Neuronal stem cell (in vitro differentiated cells): Measurements from ENCODE around the gene DCUN1D4.

Experiments used
- DNase-seq: peaks from one replicate; pipeline ENCODE4 v3.0.0-alpha.2; 2013; ENCODE audit warnings: low spot score
- H2AFZ ChIP-seq: one replicate; pipeline ENCODE4 v1.6.1; 2013; ENCODE audit warnings: mild to moderate bottlenecking, low read length, inconsistent platforms
- H2AK5ac ChIP-seq: 2 replicates; pipeline ENCODE4 v1.6.1; 2013; ENCODE audit warnings: low read depth, mild to moderate bottlenecking, inconsistent platforms, low read length, moderate library complexity, mixed read lengths
- H2BK120ac ChIP-seq: 2 replicates; pipeline ENCODE4 v1.6.1; 2013; ENCODE audit warnings: low read depth, mild to moderate bottlenecking, inconsistent platforms, low read length, moderate library complexity, mixed read lengths
- H2BK12ac ChIP-seq: one replicate; pipeline ENCODE4 v1.6.1; 2013; ENCODE audit warnings: low read length, inconsistent platforms
- H2BK15ac ChIP-seq: 2 replicates; pipeline ENCODE4 v1.6.1; 2013; ENCODE audit warnings: mild to moderate bottlenecking, low read length, inconsistent platforms, mixed read lengths
- H2BK5ac ChIP-seq: one replicate; pipeline ENCODE4 v1.6.1; 2013; ENCODE audit warnings: inconsistent platforms, mild to moderate bottlenecking, low read length, moderate library complexity
- H3K14ac ChIP-seq: one replicate; pipeline ENCODE4 v1.6.1; 2013; ENCODE audit warnings: low read length, inconsistent platforms
- H3K18ac ChIP-seq: 2 replicates; pipeline ENCODE4 v1.6.1; 2013; ENCODE audit warnings: low read length, inconsistent platforms
- H3K23ac ChIP-seq: 2 replicates; pipeline ENCODE4 v1.6.1; 2013; ENCODE audit warnings: low read depth, mild to moderate bottlenecking, mixed read lengths, low read length, inconsistent platforms; ENCODE audit not compliant: poor library complexity
- H3K27ac ChIP-seq: replicated peaks from 3 replicates; pipeline ENCODE4 v1.5.1; 2013; ENCODE audit warnings: low read length, inconsistent platforms
- H3K27me3 ChIP-seq, 3 experiments: 2 replicates each; pipeline ENCODE4 v1.6.1; 2013; ENCODE audit warnings: low read length in 3 of 3, mild to moderate bottlenecking in 2 of 3, inconsistent platforms in 1 of 3, low read depth in 1 of 3, mixed read lengths in 1 of 3, moderate library complexity in 1 of 3; ENCODE audit not compliant: control insufficient read depth in 3 of 3, insufficient read depth in 3 of 3
- H3K36me3 ChIP-seq, 2 donors: replicated peaks in 1 of 2; 2 replicates each; pipeline ENCODE4 v1.6.1; 2013; ENCODE audit warnings: low read length in 2 of 2; ENCODE audit not compliant: control insufficient read depth in 2 of 2, insufficient read depth in 2 of 2
- H3K4ac ChIP-seq: 2 replicates; pipeline ENCODE4 v1.6.1; 2013; ENCODE audit warnings: inconsistent platforms, mild to moderate bottlenecking, low read length, moderate library complexity
- H3K4me1 ChIP-seq, 2 donors: 1 replicate in 1 of 2; 2 replicates in 1 of 2; pipeline ENCODE4 v1.6.1; 2013; ENCODE audit warnings: low read length in 2 of 2, low read depth in 1 of 2; ENCODE audit not compliant: control insufficient read depth in 2 of 2, insufficient read depth in 1 of 2
- H3K4me2 ChIP-seq: one replicate; pipeline ENCODE4 v1.6.1; 2013; ENCODE audit warnings: mild to moderate bottlenecking, low read length, inconsistent platforms; ENCODE audit not compliant: insufficient read depth, poor library complexity, severe bottlenecking
- H3K4me3 ChIP-seq, 2 donors: 2 replicates each; pipeline ENCODE4 v1.5.1; 2013; ENCODE audit warnings: low read length in 2 of 2, mild to moderate bottlenecking in 2 of 2, inconsistent platforms in 1 of 2, moderate library complexity in 1 of 2
- H3K79me1 ChIP-seq: one replicate; pipeline ENCODE4 v1.6.1; 2013; ENCODE audit warnings: low read depth, mild to moderate bottlenecking, inconsistent platforms, low read length, moderate library complexity
- H3K9ac ChIP-seq: one replicate; pipeline ENCODE4 v1.6.1; 2013; ENCODE audit warnings: mild to moderate bottlenecking, low read depth, low read length, inconsistent platforms; ENCODE audit not compliant: poor library complexity
- H3K9me3 ChIP-seq, 2 donors: replicated peaks in 1 of 2; 2 replicates each; pipeline versions ENCODE3 to v1.6.1; 2013; ENCODE audit warnings: low read length in 2 of 2, mild to moderate bottlenecking in 2 of 2, inconsistent platforms in 1 of 2, low read depth in 1 of 2, mixed read lengths in 1 of 2, moderate library complexity in 1 of 2; ENCODE audit not compliant: control insufficient read depth in 2 of 2, insufficient read depth in 1 of 2
- H4K8ac ChIP-seq: one replicate; pipeline ENCODE4 v1.6.1; 2013; ENCODE audit warnings: low read depth, mild to moderate bottlenecking, inconsistent platforms, low read length, moderate library complexity
- H4K91ac ChIP-seq: one replicate; pipeline ENCODE4 v1.6.1; 2013; ENCODE audit warnings: low read length, low read depth, mild to moderate bottlenecking, inconsistent platforms; ENCODE audit not compliant: poor library complexity
- WGBS, 2 donors: extraction: QIAGEN DNeasy Blood & Tissue Kit; methylation state at CpG; one replicate each; pipeline ENCODE4 v1.1.7; 2013; ENCODE audit warnings: missing lambda C conversion rate in 2 of 2, mixed read lengths in 1 of 2; ENCODE audit not compliant: insufficient read length in 2 of 2, insufficient replicate concordance in 1 of 2; ENCODE audit errors: extremely low coverage in 2 of 2; 5-methylcytosine and 5-hydroxymethylcytosine counted together

Gene DCUN1D4

DNA sequence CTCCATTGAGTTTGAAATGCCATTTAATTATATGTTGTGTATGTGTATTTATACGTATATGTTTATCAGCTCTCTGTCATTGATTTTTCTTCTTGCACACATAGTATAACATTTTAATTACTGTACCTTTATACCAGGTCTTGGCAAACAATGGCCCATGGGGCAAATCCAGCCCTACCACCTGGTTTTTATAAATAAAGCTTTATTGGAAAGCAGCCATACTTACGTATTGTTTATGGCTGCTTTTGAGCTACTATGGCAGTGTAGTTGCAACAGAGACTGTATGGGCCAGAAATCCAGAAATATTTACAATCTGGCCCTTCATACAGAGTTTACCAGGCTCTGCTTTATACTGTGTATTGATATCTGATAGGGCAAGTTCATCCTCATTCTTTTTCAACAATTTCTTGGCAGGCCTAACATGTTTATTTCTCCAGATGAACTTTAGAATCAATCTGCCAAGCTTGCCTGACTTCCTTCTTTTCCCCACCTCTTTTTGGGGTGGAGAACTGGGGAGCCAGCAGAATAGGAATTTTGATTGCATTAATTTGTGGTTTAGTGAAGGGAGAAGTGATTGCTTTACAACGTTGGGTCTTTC lies 15.8 kb downstream of the DCUN1D4 start:
- Histone ChIP-seq H3K4me2 (no peak overlapping the region), H3K23ac (no peak overlapping the region), H3K79me1 (peaks cover 5% of the 10 kb centered on the region), H3K4me3 (no peak overlapping the region), H3K27me3 (no peaks in the 10 kb centered on the region), H3K4me1 (peaks cover 2 to 8% of the 10 kb centered on the region in 2 donors), H3K36me3 (peaks cover 3 to 38% of the 10 kb centered on the region in 2 donors), H3K9ac (no peak overlapping the region), H3K27ac (no peak overlapping the region), H2BK120ac (no peak overlapping the region), H2BK5ac (no peak overlapping the region), H2AFZ (no peak overlapping the region), H4K8ac (no peak overlapping the region), H3K18ac (no peak overlapping the region), H2BK12ac (no peak overlapping the region), H2BK15ac (no peak overlapping the region), H3K14ac (no peak overlapping the region), H3K9me3 (no peaks in the 10 kb centered on the region), H2AK5ac (no peak overlapping the region), H4K91ac (no peak overlapping the region), H3K4ac (no peak overlapping the region)
- no CpG with 5 or more reads among the region's 3 CpGs for WGBS, 2 donors
- no peak for DNase-seq

DNA sequence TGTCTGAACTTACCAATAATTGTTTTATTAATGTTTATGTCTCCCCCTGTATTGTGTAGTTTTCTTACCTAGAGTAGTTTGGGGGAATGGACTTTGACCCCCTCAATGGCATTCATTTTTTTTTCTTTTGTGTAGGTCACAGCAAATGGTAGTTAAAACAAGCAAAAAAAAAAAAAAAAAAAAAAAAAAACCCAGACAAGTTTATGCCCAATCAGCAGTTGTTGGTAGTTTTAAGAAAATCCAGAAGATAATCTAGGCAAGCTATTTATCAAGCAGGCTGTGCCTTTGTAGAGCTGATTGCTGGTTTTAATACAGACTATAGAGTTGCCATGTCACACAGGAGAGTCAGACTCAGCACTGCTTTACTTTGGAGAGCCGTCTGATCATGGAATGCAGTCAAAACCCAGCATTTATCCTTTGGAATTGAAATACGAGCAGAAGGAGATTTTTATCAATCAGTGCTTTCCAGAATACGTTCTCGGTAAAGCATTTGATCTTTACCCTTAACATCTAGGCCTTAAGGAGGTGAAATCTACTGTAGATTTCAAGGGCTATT lies 16.6 kb downstream of the DCUN1D4 start:
- H2AK5ac ChIP-seq = no peak overlapping the region
- H3K27me3 ChIP-seq = no peaks in the 10 kb centered on the region
- peaks cover 5% of the 10 kb centered on the region for H3K79me1 ChIP-seq
- WGBS, 2 donors = no CpG with 5 or more reads among the region's 4 CpGs
- no peak overlapping the region for H3K4me3 ChIP-seq
- H2BK12ac ChIP-seq = no peak overlapping the region
- no peak overlapping the region for H4K8ac ChIP-seq
- H2BK15ac ChIP-seq = no peak overlapping the region
- H3K27ac ChIP-seq = no peak overlapping the region
- DNase-seq = no peak
- H3K18ac ChIP-seq = no peak overlapping the region
- H3K23ac ChIP-seq = no peak overlapping the region
- no peak overlapping the region for H3K9ac ChIP-seq
- H3K4me2 ChIP-seq = no peak overlapping the region
- no peak overlapping the region for H4K91ac ChIP-seq
- no peak overlapping the region for H2BK120ac ChIP-seq
- no peak overlapping the region for H2BK5ac ChIP-seq
- no peak overlapping the region for H3K4ac ChIP-seq
- peaks cover 2 to 8% of the 10 kb centered on the region in 2 donors for H3K4me1 ChIP-seq
- no peaks in the 10 kb centered on the region for H3K9me3 ChIP-seq
- H3K36me3 ChIP-seq = peaks cover 5 to 47% of the 10 kb centered on the region in 2 donors
- H3K14ac ChIP-seq = no peak overlapping the region
- H2AFZ ChIP-seq = no peak overlapping the region

DNA sequence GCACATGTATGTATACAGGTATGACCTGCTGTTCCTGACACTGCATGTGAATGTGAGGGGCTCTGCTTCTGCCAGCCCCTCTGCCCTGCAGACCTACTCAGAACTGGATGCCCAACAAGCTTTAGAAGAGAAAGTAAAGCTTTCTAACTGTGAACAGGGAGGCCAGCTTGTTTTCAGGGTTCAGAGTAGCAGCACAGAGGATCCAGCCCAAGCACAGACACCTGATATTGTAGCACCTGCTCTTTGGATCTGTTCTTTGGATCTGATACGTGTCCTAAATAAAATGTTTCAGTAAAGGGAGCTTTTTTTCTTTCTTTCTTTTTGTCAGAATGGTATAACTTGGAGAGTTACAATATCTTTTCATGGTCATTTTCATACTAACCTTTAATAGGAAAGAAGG lies 19.2 kb downstream of the DCUN1D4 start:
- H2BK12ac ChIP-seq = no peak overlapping the region
- no peak overlapping the region for H3K14ac ChIP-seq
- no peak overlapping the region for H3K4me2 ChIP-seq
- H3K9ac ChIP-seq = no peak overlapping the region
- peaks cover 0 to 4% of the 10 kb centered on the region in 2 donors for H3K4me1 ChIP-seq
- H3K27me3 ChIP-seq = no peaks in the 10 kb centered on the region
- H3K27ac ChIP-seq = no peak overlapping the region
- DNase-seq = no peak
- H3K4me3 ChIP-seq = no peak overlapping the region
- peaks cover 2 to 3% of the 10 kb centered on the region in 2 donors for H3K9me3 ChIP-seq
- WGBS, 2 donors = no CpG with 5 or more reads among the region's 1 CpG
- no peak overlapping the region for H2AK5ac ChIP-seq
- H3K36me3 ChIP-seq = peaks cover 20 to 66% of the 10 kb centered on the region in 2 donors
- H3K79me1 ChIP-seq = peaks cover 9% of the 10 kb centered on the region
- no peak overlapping the region for H4K91ac ChIP-seq
- no peak overlapping the region for H4K8ac ChIP-seq
- no peak overlapping the region for H2BK15ac ChIP-seq
- no peak overlapping the region for H2BK5ac ChIP-seq
- H3K23ac ChIP-seq = no peak overlapping the region
- H2AFZ ChIP-seq = no peak overlapping the region
- no peak overlapping the region for H2BK120ac ChIP-seq
- H3K18ac ChIP-seq = no peak overlapping the region
- H3K4ac ChIP-seq = no peak overlapping the region

DNA sequence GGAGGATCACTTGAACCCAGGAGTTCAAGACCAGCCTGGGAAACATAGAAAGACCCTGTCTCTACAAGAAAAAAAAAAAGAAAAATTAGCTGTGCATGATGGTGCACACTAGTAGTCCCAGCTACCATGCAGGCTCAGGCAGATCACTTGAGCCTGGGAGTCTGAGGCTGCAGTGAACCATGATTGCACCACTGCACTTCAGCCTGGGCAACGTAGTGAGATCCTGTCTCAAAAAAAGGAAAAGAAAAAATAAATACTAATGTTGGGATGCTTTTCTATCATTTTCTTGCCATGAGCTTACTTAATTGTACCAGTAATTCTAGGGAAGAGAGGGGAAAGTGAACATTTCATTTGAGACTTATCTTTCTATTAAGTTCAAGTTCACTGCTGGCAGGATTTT lies 19.8 kb downstream of the DCUN1D4 start:
- WGBS, 2 donors = no CpG with 5 or more reads among the region's 1 CpG
- H3K9ac ChIP-seq = no peak overlapping the region
- no peak overlapping the region for H3K4me2 ChIP-seq
- peaks cover 9% of the 10 kb centered on the region for H3K79me1 ChIP-seq
- no peak overlapping the region for H3K18ac ChIP-seq
- no peak overlapping the region for H2AFZ ChIP-seq
- no peak overlapping the region for H2BK120ac ChIP-seq
- no peak overlapping the region for H4K91ac ChIP-seq
- no peak overlapping the region for H3K14ac ChIP-seq
- H2BK12ac ChIP-seq = no peak overlapping the region
- peaks cover 26 to 66% of the 10 kb centered on the region in 2 donors for H3K36me3 ChIP-seq
- no peak for DNase-seq
- no peak overlapping the region for H4K8ac ChIP-seq
- peaks cover 0 to 4% of the 10 kb centered on the region in 2 donors for H3K4me1 ChIP-seq
- H3K23ac ChIP-seq = no peak overlapping the region
- no peak overlapping the region for H2BK15ac ChIP-seq
- no peak overlapping the region for H3K27ac ChIP-seq
- H2BK5ac ChIP-seq = no peak overlapping the region
- H3K4me3 ChIP-seq = no peak overlapping the region
- H3K27me3 ChIP-seq = no peaks in the 10 kb centered on the region
- no peak overlapping the region for H2AK5ac ChIP-seq
- peaks cover 2 to 3% of the 10 kb centered on the region in 2 donors for H3K9me3 ChIP-seq
- H3K4ac ChIP-seq = no peak overlapping the region
